ENCODE data around the gene RALGPS2.

Gene RALGPS2

DNA sequence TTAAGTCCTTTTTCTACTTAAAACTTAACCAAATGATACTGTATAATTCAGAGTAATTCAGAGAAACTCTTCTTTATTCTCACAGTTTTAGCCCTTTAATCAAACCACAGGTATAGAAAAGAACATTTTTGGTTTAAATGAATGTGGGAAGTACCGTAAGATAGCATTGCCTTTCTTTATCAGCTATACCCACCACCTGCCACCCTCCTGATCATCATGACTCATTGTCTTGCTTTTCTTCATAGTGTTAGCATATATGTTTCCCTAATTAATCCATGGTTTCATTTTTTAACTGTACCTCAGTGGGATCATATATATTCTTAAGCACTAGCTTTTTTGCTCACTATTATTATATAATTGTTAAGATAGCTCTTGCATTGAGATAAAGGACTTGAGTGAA lies 173.4 kb downstream of the RALGPS2 start:
- Histone ChIP-seq H3K4me3 (ENCODE audit: low read length in 2 of 2) (no peak overlapping the region), H2BK15ac (ENCODE audit: low read length) (no peak overlapping the region), H3K36me3 (replicated peaks in 1 of 2; ENCODE audit: control insufficient read depth in 2 of 2, insufficient read depth in 2 of 2, low read length in 2 of 2) (peaks cover 3 to 34% of the 10 kb centered on the region in 2 donors), H3K18ac (ENCODE audit: low read length) (no peak overlapping the region), H3K9ac (ENCODE audit: low read depth, low read length, poor library complexity) (no peak overlapping the region), H4K8ac (ENCODE audit: low read depth, low read length) (no peak overlapping the region), H3K27ac (replicated peaks; ENCODE audit: low read length) (no peak overlapping the region), H3K9me3 (replicated peaks in 1 of 2; ENCODE audit: control insufficient read depth in 2 of 2, insufficient read depth in 1 of 2, low read depth in 1 of 2, low read length in 2 of 2) (no peaks in the 10 kb centered on the region), H2BK5ac (ENCODE audit: low read length) (no peak overlapping the region), H3K4ac (ENCODE audit: low read length) (no peak overlapping the region), H3K27me3 (ENCODE audit: control insufficient read depth in 3 of 3, insufficient read depth in 3 of 3, low read depth in 1 of 3, low read length in 3 of 3) (no peaks in the 10 kb centered on the region), H3K23ac (ENCODE audit: low read depth, low read length, poor library complexity) (no peak overlapping the region), H3K4me2 (ENCODE audit: insufficient read depth, low read length, poor library complexity, severe bottlenecking) (no peak overlapping the region), H2BK120ac (ENCODE audit: low read depth, low read length) (no peak overlapping the region), H2BK12ac (ENCODE audit: low read length) (no peak overlapping the region), H4K91ac (ENCODE audit: low read depth, low read length, poor library complexity) (no peak overlapping the region), H3K4me1 (ENCODE audit: control insufficient read depth in 2 of 2, insufficient read depth in 1 of 2, low read depth in 1 of 2, low read length in 2 of 2) (no peaks in the 10 kb centered on the region), H3K79me1 (ENCODE audit: low read depth, low read length) (no peaks in the 10 kb centered on the region), H3K14ac (ENCODE audit: low read length) (no peak overlapping the region), H2AFZ (ENCODE audit: low read length) (no peak overlapping the region), H2AK5ac (ENCODE audit: low read depth, low read length) (no peak overlapping the region)
- no CpG with 5 or more reads among the region's 1 CpG for WGBS, 2 donors (ENCODE audit: extremely low coverage in 2 of 2, insufficient read length in 2 of 2, insufficient replicate concordance in 1 of 2)
- DNase-seq (ENCODE audit: low spot score) = no peak

DNA sequence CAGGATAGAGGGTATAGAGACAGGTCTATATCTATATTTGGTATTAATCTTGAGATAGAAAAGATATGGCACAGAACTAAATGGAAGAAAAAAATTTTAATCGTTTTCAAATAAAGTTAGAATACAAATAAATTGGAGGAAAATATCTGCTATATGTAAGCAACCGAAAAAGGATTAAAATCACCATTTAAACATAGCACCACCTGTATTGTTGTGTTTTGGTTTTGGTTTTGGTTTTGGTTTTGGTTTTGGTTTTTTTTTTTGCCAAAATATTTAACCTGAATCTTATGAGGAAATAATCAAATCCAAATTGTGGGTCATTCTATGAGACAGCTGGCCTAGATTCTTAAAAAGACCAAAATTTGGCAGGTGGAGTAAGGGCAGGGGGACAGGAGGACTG lies 174.4 kb downstream of the RALGPS2 start:
- DNase-seq (ENCODE audit: low spot score) = no peak
- H2AK5ac ChIP-seq (ENCODE audit: low read depth, low read length) = no peak overlapping the region
- no peak overlapping the region for H2BK5ac ChIP-seq (ENCODE audit: low read length)
- no CpG with 5 or more reads among the region's 2 CpGs for WGBS, 2 donors (ENCODE audit: extremely low coverage in 2 of 2, insufficient read length in 2 of 2, insufficient replicate concordance in 1 of 2)
- no peak overlapping the region for H3K23ac ChIP-seq (ENCODE audit: low read depth, low read length, poor library complexity)
- no peak overlapping the region for H2BK12ac ChIP-seq (ENCODE audit: low read length)
- H3K4me1 ChIP-seq (ENCODE audit: control insufficient read depth in 2 of 2, insufficient read depth in 1 of 2, low read depth in 1 of 2, low read length in 2 of 2) = no peaks in the 10 kb centered on the region
- no peak overlapping the region for H3K18ac ChIP-seq (ENCODE audit: low read length)
- H3K27ac ChIP-seq (replicated peaks; ENCODE audit: low read length) = no peak overlapping the region
- no peak overlapping the region for H3K4ac ChIP-seq (ENCODE audit: low read length)
- H3K9me3 ChIP-seq (replicated peaks in 1 of 2; ENCODE audit: control insufficient read depth in 2 of 2, insufficient read depth in 1 of 2, low read depth in 1 of 2, low read length in 2 of 2) = peaks cover 0 to under 1% of the 10 kb centered on the region in 2 donors
- no peaks in the 10 kb centered on the region for H3K79me1 ChIP-seq (ENCODE audit: low read depth, low read length)
- H4K91ac ChIP-seq (ENCODE audit: low read depth, low read length, poor library complexity) = no peak overlapping the region
- H2AFZ ChIP-seq (ENCODE audit: low read length) = no peak overlapping the region
- peaks cover 3 to 27% of the 10 kb centered on the region in 2 donors for H3K36me3 ChIP-seq (replicated peaks in 1 of 2; ENCODE audit: control insufficient read depth in 2 of 2, insufficient read depth in 2 of 2, low read length in 2 of 2)
- no peak overlapping the region for H4K8ac ChIP-seq (ENCODE audit: low read depth, low read length)
- no peak overlapping the region for H3K4me3 ChIP-seq (ENCODE audit: low read length in 2 of 2)
- no peak overlapping the region for H2BK15ac ChIP-seq (ENCODE audit: low read length)
- no peak overlapping the region for H2BK120ac ChIP-seq (ENCODE audit: low read depth, low read length)
- H3K14ac ChIP-seq (ENCODE audit: low read length) = no peak overlapping the region
- H3K27me3 ChIP-seq (ENCODE audit: control insufficient read depth in 3 of 3, insufficient read depth in 3 of 3, low read depth in 1 of 3, low read length in 3 of 3) = no peaks in the 10 kb centered on the region
- no peak overlapping the region for H3K9ac ChIP-seq (ENCODE audit: low read depth, low read length, poor library complexity)
- H3K4me2 ChIP-seq (ENCODE audit: insufficient read depth, low read length, poor library complexity, severe bottlenecking) = no peak overlapping the region

DNA sequence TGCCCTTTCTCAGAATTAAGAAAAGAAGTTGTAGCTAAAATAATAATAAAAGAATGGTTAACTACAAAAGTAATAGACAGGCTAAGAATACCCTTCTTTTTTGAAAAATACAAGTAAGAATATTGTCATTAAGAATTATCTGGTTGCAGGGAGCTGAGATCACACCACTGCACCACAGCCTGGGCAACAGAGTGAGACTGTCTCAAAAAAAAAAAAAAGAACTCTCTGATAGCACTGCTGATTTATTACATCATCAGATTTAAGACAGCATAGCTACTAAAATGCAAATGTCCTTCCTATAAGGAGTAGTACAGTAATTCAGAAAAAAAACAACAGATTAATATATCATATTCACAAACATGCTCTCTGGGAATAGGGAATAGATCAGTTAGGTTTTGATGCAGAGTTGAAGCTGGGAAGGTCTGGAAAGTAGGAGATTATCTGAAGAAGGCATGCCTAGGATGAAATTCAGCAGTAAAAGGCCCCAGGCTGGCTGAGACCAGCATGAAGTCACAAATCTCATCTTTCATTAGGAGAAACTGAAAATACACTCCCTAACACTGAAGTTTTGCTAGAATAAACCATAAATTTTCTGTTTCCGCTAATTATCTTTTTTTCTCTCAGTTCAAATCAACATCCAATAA lies 176.6 kb downstream of the RALGPS2 start:
- H3K27ac ChIP-seq (replicated peaks; ENCODE audit: low read length) = no peak overlapping the region

DNA sequence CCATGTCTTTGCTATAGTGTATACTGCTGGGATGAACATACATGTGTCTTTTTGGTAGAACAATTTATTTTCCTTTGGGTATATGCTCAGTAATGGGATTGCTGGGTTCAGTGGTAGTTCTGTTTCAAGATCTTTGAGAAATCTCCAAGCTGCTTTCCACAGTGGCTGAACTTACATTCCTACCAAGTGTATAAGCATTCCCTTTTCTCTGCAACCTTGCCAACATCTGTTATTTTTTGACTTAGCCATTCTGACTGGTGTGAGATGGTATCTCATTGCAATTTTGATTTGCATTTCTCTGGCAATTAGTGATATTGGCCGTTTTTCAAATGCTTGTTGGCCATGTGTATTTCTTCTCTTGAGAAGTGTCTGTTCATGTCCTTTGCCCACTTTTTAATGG lies 183.3 kb downstream of the RALGPS2 start:
- no peak for DNase-seq (ENCODE audit: low spot score)
- no peaks in the 10 kb centered on the region for H3K79me1 ChIP-seq (ENCODE audit: low read depth, low read length)
- H3K27me3 ChIP-seq (ENCODE audit: control insufficient read depth in 3 of 3, insufficient read depth in 3 of 3, low read depth in 1 of 3, low read length in 3 of 3) = no peaks in the 10 kb centered on the region
- no peak overlapping the region for H3K4ac ChIP-seq (ENCODE audit: low read length)
- no peak overlapping the region for H4K91ac ChIP-seq (ENCODE audit: low read depth, low read length, poor library complexity)
- no peak overlapping the region for H3K4me2 ChIP-seq (ENCODE audit: insufficient read depth, low read length, poor library complexity, severe bottlenecking)
- peaks cover 0 to 19% of the 10 kb centered on the region in 2 donors for H3K36me3 ChIP-seq (replicated peaks in 1 of 2; ENCODE audit: control insufficient read depth in 2 of 2, insufficient read depth in 2 of 2, low read length in 2 of 2)
- no peak overlapping the region for H2BK12ac ChIP-seq (ENCODE audit: low read length)
- H3K18ac ChIP-seq (ENCODE audit: low read length) = no peak overlapping the region
- no peak overlapping the region for H3K14ac ChIP-seq (ENCODE audit: low read length)
- no peak overlapping the region for H3K23ac ChIP-seq (ENCODE audit: low read depth, low read length, poor library complexity)
- H4K8ac ChIP-seq (ENCODE audit: low read depth, low read length) = no peak overlapping the region
- no peak overlapping the region for H3K9ac ChIP-seq (ENCODE audit: low read depth, low read length, poor library complexity)
- H2BK120ac ChIP-seq (ENCODE audit: low read depth, low read length) = no peak overlapping the region
- WGBS, 2 donors (ENCODE audit: extremely low coverage in 2 of 2, insufficient read length in 2 of 2, insufficient replicate concordance in 1 of 2) = no CpG with 5 or more reads among the region's 1 CpG
- H3K4me3 ChIP-seq (ENCODE audit: low read length in 2 of 2) = no peak overlapping the region
- H3K4me1 ChIP-seq (ENCODE audit: control insufficient read depth in 2 of 2, insufficient read depth in 1 of 2, low read depth in 1 of 2, low read length in 2 of 2) = no peaks in the 10 kb centered on the region
- no peak overlapping the region for H2AFZ ChIP-seq (ENCODE audit: low read length)
- H3K9me3 ChIP-seq (replicated peaks in 1 of 2; ENCODE audit: control insufficient read depth in 2 of 2, insufficient read depth in 1 of 2, low read depth in 1 of 2, low read length in 2 of 2) = peaks cover 0 to 6% of the 10 kb centered on the region in 2 donors
- no peak overlapping the region for H2AK5ac ChIP-seq (ENCODE audit: low read depth, low read length)
- H3K27ac ChIP-seq (replicated peaks; ENCODE audit: low read length) = no peak overlapping the region
- no peak overlapping the region for H2BK5ac ChIP-seq (ENCODE audit: low read length)
- no peak overlapping the region for H2BK15ac ChIP-seq (ENCODE audit: low read length)

More for the DNA sequence above, 176.6 kb downstream of the RALGPS2 start:
- Histone ChIP-seq H3K4me3 (ENCODE audit: low read length in 2 of 2) (no peak overlapping the region), H3K9me3 (replicated peaks in 1 of 2; ENCODE audit: control insufficient read depth in 2 of 2, insufficient read depth in 1 of 2, low read depth in 1 of 2, low read length in 2 of 2) (peaks cover 0 to 6% of the 10 kb centered on the region in 2 donors), H3K18ac (ENCODE audit: low read length) (no peak overlapping the region), H3K4me2 (ENCODE audit: insufficient read depth, low read length, poor library complexity, severe bottlenecking) (no peak overlapping the region), H2AFZ (ENCODE audit: low read length) (no peak overlapping the region), H3K36me3 (replicated peaks in 1 of 2; ENCODE audit: control insufficient read depth in 2 of 2, insufficient read depth in 2 of 2, low read length in 2 of 2) (peaks cover 3 to 26% of the 10 kb centered on the region in 2 donors), H3K27me3 (ENCODE audit: control insufficient read depth in 3 of 3, insufficient read depth in 3 of 3, low read depth in 1 of 3, low read length in 3 of 3) (no peaks in the 10 kb centered on the region), H3K4me1 (ENCODE audit: control insufficient read depth in 2 of 2, insufficient read depth in 1 of 2, low read depth in 1 of 2, low read length in 2 of 2) (no peaks in the 10 kb centered on the region), H4K91ac (ENCODE audit: low read depth, low read length, poor library complexity) (no peak overlapping the region), H3K9ac (ENCODE audit: low read depth, low read length, poor library complexity) (no peak overlapping the region), H3K4ac (ENCODE audit: low read length) (no peak overlapping the region), H3K14ac (ENCODE audit: low read length) (no peak overlapping the region), H2BK120ac (ENCODE audit: low read depth, low read length) (no peak overlapping the region), H2BK12ac (ENCODE audit: low read length) (no peak overlapping the region), H3K79me1 (ENCODE audit: low read depth, low read length) (no peaks in the 10 kb centered on the region), H2BK5ac (ENCODE audit: low read length) (no peak overlapping the region), H4K8ac (ENCODE audit: low read depth, low read length) (no peak overlapping the region), H3K23ac (ENCODE audit: low read depth, low read length, poor library complexity) (no peak overlapping the region), H2BK15ac (ENCODE audit: low read length) (no peak overlapping the region), H2AK5ac (ENCODE audit: low read depth, low read length) (no peak overlapping the region)
- WGBS, 2 donors (ENCODE audit: extremely low coverage in 2 of 2, insufficient read length in 2 of 2, insufficient replicate concordance in 1 of 2) = no CpG with 5 or more reads among the region's 1 CpG
- DNase-seq (ENCODE audit: low spot score) = no peak
